ENCODE measurements around the gene GADD45G. TPM values are rescaled to one million over a fixed set of nuclear protein-coding genes. Genes with fewer than 3 reads are reported as not detected.
A peak's percentile ranks its signal among the peaks of the same experiment; 100 is the strongest.

Gene GADD45G
- total RNA-seq, 2 donors from 2014 or later: 9.2 to 20.7 TPM

- intact Hi-C loops (cut with DNase I): no loop called here
- peak; percentile 48 for DNase-seq (ENCODE audit: low spot score)
Measured at GRCh38 chr9:89621676-89622075, 16.9 kb downstream of the GADD45G start.

DNA sequence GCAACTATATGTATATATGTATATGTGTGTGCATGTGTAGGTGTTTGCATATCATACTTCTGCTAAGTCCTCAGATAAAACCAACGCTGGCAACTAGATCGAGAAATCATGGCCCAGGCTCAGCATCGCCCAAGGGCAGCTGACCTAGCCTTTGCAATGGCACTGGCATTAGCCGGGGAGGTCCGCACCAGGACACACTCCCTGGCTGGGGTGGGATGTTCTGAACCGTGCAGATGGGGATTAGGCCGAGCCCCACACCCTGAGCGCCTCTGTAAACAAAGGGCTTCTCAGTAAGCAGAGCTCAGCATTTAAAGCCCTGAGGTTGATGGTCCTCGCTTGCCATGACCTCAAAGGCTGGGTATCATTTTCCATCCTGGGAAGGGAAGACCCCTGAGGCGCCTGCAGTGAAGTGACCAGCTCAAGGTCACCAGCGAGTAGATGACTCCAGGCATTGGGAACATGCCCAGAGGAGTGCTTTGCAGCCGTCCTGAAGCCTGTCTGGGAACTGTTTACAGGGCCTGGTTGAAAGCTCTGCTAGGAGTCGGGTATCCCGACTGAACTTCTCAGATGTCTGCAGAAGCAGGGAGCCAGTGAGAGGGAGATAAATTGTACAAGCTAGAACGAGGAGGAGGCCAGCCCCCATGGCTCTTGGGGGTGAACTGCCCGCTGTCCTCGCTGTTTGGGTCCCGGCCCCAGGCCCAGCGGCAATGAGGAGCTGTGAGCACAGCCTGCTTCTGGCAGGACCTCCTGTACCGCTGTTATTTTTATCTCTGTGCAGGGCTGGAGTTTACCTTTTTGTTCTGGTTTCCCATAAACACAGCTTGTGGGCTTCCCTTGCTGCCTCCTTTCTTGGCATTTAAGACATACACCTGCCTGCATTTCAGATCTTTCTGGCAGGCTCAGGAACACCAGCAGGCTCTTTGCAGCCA lies 18.4 kb downstream of the GADD45G start:
- intact Hi-C loops (cut with DNase I): no loop called here

DNA sequence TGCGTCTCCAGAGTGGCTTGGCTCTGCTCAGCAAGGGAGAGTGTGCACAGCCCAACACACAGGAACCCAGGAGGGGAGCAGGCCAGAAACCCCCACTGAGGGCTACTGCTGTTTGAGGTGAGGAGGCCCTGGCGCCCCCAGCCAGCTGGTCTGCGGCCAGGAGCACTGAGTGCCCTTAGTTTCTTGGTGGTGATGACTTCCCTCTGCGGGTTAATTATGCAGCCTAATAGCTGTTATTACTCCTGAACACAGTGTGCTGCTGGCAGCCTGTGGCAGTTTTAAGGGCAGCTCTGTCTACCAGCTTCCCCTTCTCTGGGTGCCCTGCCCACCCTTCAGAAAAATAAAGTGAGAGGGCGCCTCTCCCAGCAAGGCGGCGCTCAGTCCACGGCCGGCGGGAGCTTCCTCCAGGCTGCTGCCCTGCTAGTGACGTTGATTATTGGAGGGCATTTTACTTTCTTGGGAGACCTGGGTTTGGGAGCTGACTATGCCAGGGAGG lies 19.2 kb downstream of the GADD45G start:
- intact Hi-C loops (cut with DNase I): no loop called here

More for the DNA sequence above, 18.4 kb downstream of the GADD45G start:
- DNase-seq (ENCODE audit: low spot score): peak; percentile 23

GRCh38 chr9:89625721-89626687 lies 21.2 kb downstream of the GADD45G start:
- intact Hi-C loops (cut with DNase I): no loop called here

More for the DNA sequence above, 19.2 kb downstream of the GADD45G start:
- no peak for DNase-seq (ENCODE audit: low spot score)

GRCh38 chr9:89626741-89627265 lies 22.0 kb downstream of the GADD45G start:
- no peak for DNase-seq (ENCODE audit: low spot score)
- intact Hi-C loops (cut with DNase I): no loop called here

More at GRCh38 chr9:89625721-89626687, 21.2 kb downstream of the GADD45G start:
- no peak for DNase-seq (ENCODE audit: low spot score)

GRCh38 chr9:89628601-89629000 lies 23.8 kb downstream of the GADD45G start:
- intact Hi-C loops (cut with DNase I): no loop called here
- peak; percentile 13 for DNase-seq (ENCODE audit: low spot score)

DNA sequence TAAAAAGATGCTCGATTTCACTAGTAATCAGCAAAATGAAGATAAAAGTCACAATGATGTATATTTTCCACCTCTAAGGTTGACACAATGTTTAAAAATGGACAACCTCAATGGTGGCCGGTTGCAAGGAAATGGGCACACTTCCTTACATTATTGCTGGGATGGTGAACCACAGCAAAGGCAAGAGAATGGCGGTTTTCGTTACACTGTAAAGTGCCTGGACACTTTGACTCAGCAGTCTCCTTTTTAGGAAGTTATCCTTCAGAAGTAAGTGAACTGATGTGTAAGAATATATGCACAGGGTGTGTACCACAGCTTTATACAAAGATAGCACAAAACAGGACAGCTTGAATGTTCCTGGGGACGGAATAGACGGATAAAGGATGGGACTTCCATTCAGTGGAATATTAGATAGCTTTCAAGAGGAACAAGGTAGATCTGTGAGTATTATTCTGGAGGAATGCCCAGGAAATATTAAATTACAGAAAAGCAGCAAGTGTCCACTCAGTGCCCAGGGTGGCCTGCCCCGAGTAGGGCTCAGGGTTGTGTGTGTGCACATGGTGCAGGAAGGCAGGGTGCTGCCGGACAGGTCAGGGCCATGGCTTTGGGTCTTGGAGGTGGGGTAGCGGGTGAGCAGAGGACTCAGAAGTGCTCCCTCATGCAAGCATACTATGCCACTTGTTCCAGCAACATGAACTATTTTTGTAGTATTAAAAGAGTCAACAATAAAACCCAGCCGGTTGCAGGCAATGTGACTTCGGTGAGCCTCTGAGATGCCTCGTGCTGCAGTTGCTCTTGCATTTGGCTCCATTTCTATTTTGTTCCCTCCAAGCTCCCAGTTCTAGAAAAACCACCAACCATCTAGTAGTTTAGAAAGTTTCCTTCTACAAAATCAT lies 24.5 kb downstream of the GADD45G start:
- DNase-seq (ENCODE audit: low spot score): peak; percentile 62
- intact Hi-C loops (cut with DNase I): no loop called here

GRCh38 chr9:89630508-89630907 lies 25.7 kb downstream of the GADD45G start:
- peak; percentile 8 for DNase-seq (ENCODE audit: low spot score)
- intact Hi-C loops (cut with DNase I): no loop called here

DNA sequence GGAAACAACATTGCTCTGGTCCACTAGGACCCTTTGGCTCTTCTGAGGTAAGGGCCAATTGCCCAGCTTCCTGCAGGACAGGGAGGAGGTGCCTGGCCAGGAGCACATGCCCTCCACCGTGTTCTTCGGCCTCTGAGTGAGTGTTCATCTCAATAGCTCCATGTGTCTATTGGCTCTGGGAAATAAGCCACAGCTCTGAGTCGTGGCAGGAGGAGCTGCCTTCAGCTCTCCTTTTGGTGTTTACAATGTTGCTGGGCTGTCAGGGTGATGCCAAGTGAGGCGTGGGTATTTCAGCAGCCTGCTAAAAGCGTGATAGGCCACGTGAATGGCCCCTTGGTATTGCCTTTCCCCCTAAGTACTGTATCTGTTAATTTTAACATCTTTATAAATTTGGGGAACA lies 26.6 kb downstream of the GADD45G start:
- peak; percentile 15 for DNase-seq (ENCODE audit: low spot score)
- intact Hi-C loops (cut with DNase I): no loop called here

- intact Hi-C loops (cut with DNase I): no loop called here
- DNase-seq (ENCODE audit: low spot score): peak; percentile 45
Measured at GRCh38 chr9:89632192-89632733, 27.5 kb downstream of the GADD45G start.

GRCh38 chr9:89632736-89633135 lies 27.9 kb downstream of the GADD45G start:
- intact Hi-C loops (cut with DNase I): no loop called here
- peak; percentile 68 for DNase-seq (ENCODE audit: low spot score)

DNA sequence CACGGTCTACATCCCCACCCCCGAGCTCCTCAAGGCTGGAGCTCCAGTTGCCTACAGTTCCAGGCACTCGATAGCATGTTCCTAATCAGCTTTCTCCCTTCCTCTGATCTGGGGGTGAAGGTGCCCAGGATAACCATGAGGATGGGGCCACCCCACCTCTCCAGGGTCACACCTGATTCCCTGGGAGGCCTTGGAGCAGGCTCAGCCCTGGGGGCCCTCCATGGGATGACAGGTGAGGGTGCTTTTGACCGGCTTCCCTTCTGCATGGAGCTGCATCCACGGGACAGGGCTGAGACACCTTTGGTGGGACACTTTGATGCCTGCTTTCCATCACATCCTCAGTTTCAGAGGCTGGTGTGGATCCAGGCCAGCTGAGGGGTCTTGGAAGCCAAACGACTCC lies 28.6 kb downstream of the GADD45G start:
- intact Hi-C loops (cut with DNase I): no loop called here
- peak; percentile 55 for DNase-seq (ENCODE audit: low spot score)

GRCh38 chr9:89633920-89634319 lies 29.1 kb downstream of the GADD45G start:
- peak; percentile 40 for DNase-seq (ENCODE audit: low spot score)
- intact Hi-C loops (cut with DNase I): no loop called here

DNA sequence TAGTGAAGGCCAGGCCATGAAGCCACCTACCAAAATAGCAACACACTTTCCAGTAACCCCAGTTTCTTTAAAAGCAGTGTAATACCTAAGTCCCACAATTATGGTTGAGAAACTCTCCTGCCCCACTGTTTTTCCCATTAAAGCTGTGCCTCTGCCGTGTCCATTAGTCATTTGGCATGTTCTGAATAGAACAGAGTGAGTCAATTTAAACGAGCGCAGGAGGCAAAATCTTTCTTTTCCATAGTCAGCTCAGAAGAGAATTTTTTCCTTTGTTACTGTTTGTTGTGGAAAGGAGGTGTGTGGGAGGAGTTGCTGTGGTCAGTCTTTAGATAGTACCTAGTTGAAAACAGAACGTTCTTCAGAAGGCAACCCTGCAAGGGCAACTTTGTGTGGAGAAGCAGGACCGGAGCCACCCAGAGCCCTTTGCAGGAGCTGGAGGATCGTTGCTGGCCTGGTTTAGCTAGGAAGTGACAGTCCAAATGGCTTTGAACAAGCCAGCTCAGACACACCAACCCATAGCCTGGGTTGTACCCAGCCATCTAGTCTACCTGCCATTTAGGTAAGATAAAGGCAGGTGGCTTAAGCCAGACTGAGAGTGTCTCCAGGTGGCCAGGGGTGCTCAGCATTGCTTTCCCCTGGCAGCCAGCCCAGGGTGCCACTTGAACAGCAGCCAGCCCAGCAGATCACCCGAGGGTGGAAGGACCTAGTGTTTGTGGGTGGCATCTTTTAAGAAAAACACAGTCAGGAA lies 30.4 kb downstream of the GADD45G start:
- intact Hi-C loops (cut with DNase I): no loop called here
- peak; percentile 54 for DNase-seq (ENCODE audit: low spot score)

DNA sequence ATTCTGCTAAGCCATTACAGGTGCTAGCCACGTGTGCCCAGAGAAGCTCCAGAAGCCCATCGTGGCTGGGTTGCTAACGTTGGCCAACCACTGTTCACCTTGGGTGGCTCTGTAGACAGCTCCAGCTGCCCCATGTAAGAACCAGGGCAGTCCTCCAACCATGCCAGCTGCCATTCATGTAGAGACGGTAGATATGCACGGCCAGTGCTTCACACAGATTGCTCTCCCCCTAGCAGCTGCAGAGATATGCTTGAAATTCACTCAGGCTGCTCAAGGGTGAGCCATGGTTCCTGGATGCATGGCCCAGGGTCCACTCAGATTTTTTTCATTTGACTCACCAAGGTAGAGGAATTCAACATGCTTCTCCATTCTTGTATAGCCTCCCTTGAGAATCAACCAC lies 31.0 kb downstream of the GADD45G start:
- intact Hi-C loops (cut with DNase I): no loop called here
- no peak for DNase-seq (ENCODE audit: low spot score)

GRCh38 chr9:89637787-89638186 lies 33.0 kb downstream of the GADD45G start:
- peak; percentile 50 for DNase-seq (ENCODE audit: low spot score)
- intact Hi-C loops (cut with DNase I): no loop called here

- peak; percentile 47 for DNase-seq (ENCODE audit: low spot score)
- intact Hi-C loops (cut with DNase I): no loop called here
Measured at GRCh38 chr9:89638359-89638758, 33.5 kb downstream of the GADD45G start.

Measured in posterior vena cava (tissue), 2 donors.